ENCODE measurements around the gene AIMP1.

AIMP1 gene
- total RNA-seq: 113 to 123 (median 120) reads per million in 3 donors

DNA sequence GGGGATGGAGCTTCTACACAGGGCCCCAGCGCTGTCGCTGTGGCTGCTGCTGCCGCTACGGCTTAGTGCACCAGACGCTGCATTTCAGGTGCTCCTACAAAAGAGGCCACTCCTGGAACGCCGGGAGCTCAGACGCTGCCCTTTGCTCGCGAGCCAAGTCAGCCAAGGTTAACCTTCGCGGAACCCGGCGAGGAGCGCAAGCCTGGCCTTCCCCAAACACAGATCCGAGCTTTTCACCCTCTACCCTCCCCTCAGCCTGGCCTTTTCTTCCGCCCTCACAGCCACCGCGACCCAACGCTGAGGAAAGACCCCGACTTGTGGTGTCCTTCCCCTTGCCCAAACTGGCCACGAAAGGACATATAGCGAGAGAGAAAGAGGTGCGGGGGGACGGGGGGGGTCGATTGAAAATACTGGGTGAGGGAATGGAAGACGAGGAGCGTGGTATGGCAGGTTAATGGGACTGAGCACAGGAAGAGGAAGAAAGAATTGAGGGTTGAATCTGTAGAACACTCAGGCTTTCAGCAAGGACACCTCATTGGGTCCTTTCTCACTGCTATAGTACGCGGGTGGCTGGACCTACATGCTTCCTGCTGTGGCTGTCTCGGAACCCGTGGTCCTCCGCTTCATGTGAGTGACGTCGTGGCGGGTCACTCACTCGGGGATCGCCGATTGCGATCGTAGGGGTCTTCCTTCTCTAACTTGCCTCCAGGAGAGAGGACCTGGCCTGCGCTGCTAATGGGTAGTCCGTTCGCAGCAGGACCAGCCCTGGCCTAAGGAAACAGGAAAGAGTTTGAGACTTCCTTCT is at the start of gene AIMP1, which contains the start of gene TBCK:
Gene AIMP1 (plus strand): TSS at position 583 of the 805 bp plus-strand sequence. CDS start 8,460 bp downstream, outside the sequence.
Gene TBCK (minus strand): TSS at position 242 of the 805 bp plus-strand sequence. CDS start 7,249 bp downstream, outside the sequence.
- H3K36me3 ChIP-seq (ENCODE audit: control insufficient read depth, insufficient read depth, low read length): no peaks in the 10 kb centered on the region
- H3K4me3 ChIP-seq (ENCODE audit: insufficient read depth, low read depth, low read length, poor library complexity, severe bottlenecking): peak within 1 kb of the TSS; percentile 65
- peak; percentile 76 to 82 (median 81) for DNase-seq
- H3K9me3 ChIP-seq (ENCODE audit: control insufficient read depth, low read length): no peaks in the 10 kb centered on the region
- peaks cover 23% of the 10 kb centered on the region for H3K4me1 ChIP-seq (ENCODE audit: control insufficient read depth, insufficient read depth, low read length, poor library complexity, severe bottlenecking)
- no peaks in the 10 kb centered on the region for H3K27me3 ChIP-seq (replicated peaks; ENCODE audit: control insufficient read depth, insufficient read depth, low read length, poor library complexity, severe bottlenecking)
- H3K27ac ChIP-seq (ENCODE audit: insufficient read depth, low read length, poor library complexity, severe bottlenecking): peak within 1 kb of the TSS; percentile 96

DNA sequence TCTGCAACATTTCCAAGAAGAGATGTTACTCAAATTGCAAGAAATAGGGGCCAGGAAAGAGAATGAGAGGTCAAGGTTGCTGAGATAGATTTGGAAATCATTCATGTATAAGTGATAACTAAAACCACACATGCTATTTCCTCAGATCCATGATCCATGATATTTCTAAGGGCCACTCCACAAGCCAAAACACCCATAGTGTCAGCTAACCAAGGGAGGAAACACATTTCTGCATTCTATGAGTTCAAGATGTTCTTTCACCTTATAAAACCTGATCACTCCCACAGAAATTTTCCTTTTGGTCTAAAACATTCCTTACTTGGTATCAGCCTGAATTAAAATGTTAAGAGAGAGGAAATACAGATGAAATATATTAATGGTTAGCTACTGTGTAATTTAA is 47.6 kb upstream of the AIMP1 start:
- Histone ChIP-seq H3K4me1 (ENCODE audit: control insufficient read depth, insufficient read depth, low read length, poor library complexity, severe bottlenecking) (no peaks in the 10 kb centered on the region), H3K36me3 (ENCODE audit: control insufficient read depth, insufficient read depth, low read length) (no peaks in the 10 kb centered on the region), H3K9me3 (ENCODE audit: control insufficient read depth, low read length) (no peaks in the 10 kb centered on the region), H3K4me3 (ENCODE audit: insufficient read depth, low read depth, low read length, poor library complexity, severe bottlenecking) (no peak overlapping the region), H3K27ac (ENCODE audit: insufficient read depth, low read length, poor library complexity, severe bottlenecking) (no peak overlapping the region), H3K27me3 (replicated peaks; ENCODE audit: control insufficient read depth, insufficient read depth, low read length, poor library complexity, severe bottlenecking) (no peaks in the 10 kb centered on the region)
- no peak for DNase-seq

DNA sequence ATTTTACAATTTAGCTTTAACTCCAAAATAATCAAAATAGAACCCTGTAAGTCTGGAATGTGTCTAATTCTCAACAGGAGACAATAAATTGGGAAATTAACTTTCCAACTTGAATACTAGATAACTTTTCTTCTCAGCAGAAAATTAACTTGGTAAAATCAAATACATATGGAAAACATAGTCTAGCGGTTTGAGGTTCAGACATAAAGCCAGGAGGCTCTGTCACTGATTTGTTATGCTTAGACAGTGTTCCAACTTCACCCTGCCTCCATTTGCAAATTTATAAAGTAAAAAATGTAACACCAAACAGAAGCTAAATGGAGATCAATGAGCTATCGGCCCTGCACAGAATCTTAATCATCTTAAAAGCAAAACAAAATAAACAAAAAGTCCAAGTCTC is 46.6 kb upstream of the AIMP1 start:
- DNase-seq: no peak
- Histone ChIP-seq H3K9me3 (ENCODE audit: control insufficient read depth, low read length) (no peaks in the 10 kb centered on the region), H3K4me1 (ENCODE audit: control insufficient read depth, insufficient read depth, low read length, poor library complexity, severe bottlenecking) (no peaks in the 10 kb centered on the region), H3K4me3 (ENCODE audit: insufficient read depth, low read depth, low read length, poor library complexity, severe bottlenecking) (no peak overlapping the region), H3K27me3 (replicated peaks; ENCODE audit: control insufficient read depth, insufficient read depth, low read length, poor library complexity, severe bottlenecking) (no peaks in the 10 kb centered on the region), H3K27ac (ENCODE audit: insufficient read depth, low read length, poor library complexity, severe bottlenecking) (no peak overlapping the region), H3K36me3 (ENCODE audit: control insufficient read depth, insufficient read depth, low read length) (no peaks in the 10 kb centered on the region)

DNA sequence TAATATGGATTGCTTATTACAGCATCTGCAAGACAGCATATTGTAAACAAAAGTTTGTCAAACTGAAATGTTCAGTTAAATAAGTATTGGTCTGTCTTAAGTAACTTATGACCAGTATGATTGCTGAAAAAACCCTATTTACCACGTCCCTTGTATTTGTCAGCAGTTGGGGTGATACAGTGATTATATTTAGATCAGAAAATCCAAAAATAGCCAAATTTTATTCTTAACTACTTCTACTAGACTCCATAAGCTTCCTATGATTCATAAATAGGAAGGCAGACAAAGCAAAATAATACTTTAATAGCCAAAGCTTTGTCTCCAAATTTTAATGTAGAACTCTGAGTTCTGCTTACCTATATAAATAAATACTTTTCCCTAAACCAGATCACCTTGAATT is 45.6 kb upstream of the AIMP1 start:
- Histone ChIP-seq H3K27ac (ENCODE audit: insufficient read depth, low read length, poor library complexity, severe bottlenecking) (no peak overlapping the region), H3K36me3 (ENCODE audit: control insufficient read depth, insufficient read depth, low read length) (no peaks in the 10 kb centered on the region), H3K4me3 (ENCODE audit: insufficient read depth, low read depth, low read length, poor library complexity, severe bottlenecking) (no peak overlapping the region), H3K27me3 (replicated peaks; ENCODE audit: control insufficient read depth, insufficient read depth, low read length, poor library complexity, severe bottlenecking) (no peaks in the 10 kb centered on the region), H3K4me1 (ENCODE audit: control insufficient read depth, insufficient read depth, low read length, poor library complexity, severe bottlenecking) (no peaks in the 10 kb centered on the region), H3K9me3 (ENCODE audit: control insufficient read depth, low read length) (no peaks in the 10 kb centered on the region)
- DNase-seq: no peak

- no peak for DNase-seq
- no peak overlapping the region for H3K27ac ChIP-seq (ENCODE audit: insufficient read depth, low read length, poor library complexity, severe bottlenecking)
- H3K4me1 ChIP-seq (ENCODE audit: control insufficient read depth, insufficient read depth, low read length, poor library complexity, severe bottlenecking): no peaks in the 10 kb centered on the region
- no peaks in the 10 kb centered on the region for H3K9me3 ChIP-seq (ENCODE audit: control insufficient read depth, low read length)
- H3K4me3 ChIP-seq (ENCODE audit: insufficient read depth, low read depth, low read length, poor library complexity, severe bottlenecking): no peak overlapping the region
- H3K36me3 ChIP-seq (ENCODE audit: control insufficient read depth, insufficient read depth, low read length): no peaks in the 10 kb centered on the region
- no peaks in the 10 kb centered on the region for H3K27me3 ChIP-seq (replicated peaks; ENCODE audit: control insufficient read depth, insufficient read depth, low read length, poor library complexity, severe bottlenecking)
Measured at GRCh38 chr4:106273831-106274230, 42.5 kb upstream of the AIMP1 start.

GRCh38 chr4:106277140-106277675 is 39.1 kb upstream of the AIMP1 start:
- Histone ChIP-seq H3K4me3 (ENCODE audit: insufficient read depth, low read depth, low read length, poor library complexity, severe bottlenecking) (no peak overlapping the region), H3K36me3 (ENCODE audit: control insufficient read depth, insufficient read depth, low read length) (no peaks in the 10 kb centered on the region), H3K27me3 (replicated peaks; ENCODE audit: control insufficient read depth, insufficient read depth, low read length, poor library complexity, severe bottlenecking) (no peaks in the 10 kb centered on the region), H3K4me1 (ENCODE audit: control insufficient read depth, insufficient read depth, low read length, poor library complexity, severe bottlenecking) (no peaks in the 10 kb centered on the region), H3K27ac (ENCODE audit: insufficient read depth, low read length, poor library complexity, severe bottlenecking) (no peak overlapping the region), H3K9me3 (ENCODE audit: control insufficient read depth, low read length) (no peaks in the 10 kb centered on the region)
- DNase-seq: no peak

- Histone ChIP-seq H3K27me3 (replicated peaks; ENCODE audit: control insufficient read depth, insufficient read depth, low read length, poor library complexity, severe bottlenecking) (no peaks in the 10 kb centered on the region), H3K27ac (ENCODE audit: insufficient read depth, low read length, poor library complexity, severe bottlenecking) (no peak overlapping the region), H3K4me1 (ENCODE audit: control insufficient read depth, insufficient read depth, low read length, poor library complexity, severe bottlenecking) (no peaks in the 10 kb centered on the region), H3K4me3 (ENCODE audit: insufficient read depth, low read depth, low read length, poor library complexity, severe bottlenecking) (no peak overlapping the region), H3K36me3 (ENCODE audit: control insufficient read depth, insufficient read depth, low read length) (peaks cover 4% of the 10 kb centered on the region), H3K9me3 (ENCODE audit: control insufficient read depth, low read length) (no peaks in the 10 kb centered on the region)
- no peak for DNase-seq
Measured at GRCh38 chr4:106284227-106284626, 32.1 kb upstream of the AIMP1 start.

GRCh38 chr4:106286611-106287010 is 29.7 kb upstream of the AIMP1 start:
- H3K27ac ChIP-seq (ENCODE audit: insufficient read depth, low read length, poor library complexity, severe bottlenecking): no peak overlapping the region
- no peak overlapping the region for H3K4me3 ChIP-seq (ENCODE audit: insufficient read depth, low read depth, low read length, poor library complexity, severe bottlenecking)
- peaks cover 11% of the 10 kb centered on the region for H3K36me3 ChIP-seq (ENCODE audit: control insufficient read depth, insufficient read depth, low read length)
- no peaks in the 10 kb centered on the region for H3K9me3 ChIP-seq (ENCODE audit: control insufficient read depth, low read length)
- no peak for DNase-seq
- no peaks in the 10 kb centered on the region for H3K27me3 ChIP-seq (replicated peaks; ENCODE audit: control insufficient read depth, insufficient read depth, low read length, poor library complexity, severe bottlenecking)
- H3K4me1 ChIP-seq (ENCODE audit: control insufficient read depth, insufficient read depth, low read length, poor library complexity, severe bottlenecking): no peaks in the 10 kb centered on the region

GRCh38 chr4:106287353-106287969 is 28.9 kb upstream of the AIMP1 start:
- no peak for DNase-seq
- peaks cover 11% of the 10 kb centered on the region for H3K36me3 ChIP-seq (ENCODE audit: control insufficient read depth, insufficient read depth, low read length)
- no peak overlapping the region for H3K27ac ChIP-seq (ENCODE audit: insufficient read depth, low read length, poor library complexity, severe bottlenecking)
- no peaks in the 10 kb centered on the region for H3K27me3 ChIP-seq (replicated peaks; ENCODE audit: control insufficient read depth, insufficient read depth, low read length, poor library complexity, severe bottlenecking)
- H3K4me1 ChIP-seq (ENCODE audit: control insufficient read depth, insufficient read depth, low read length, poor library complexity, severe bottlenecking): no peaks in the 10 kb centered on the region
- H3K4me3 ChIP-seq (ENCODE audit: insufficient read depth, low read depth, low read length, poor library complexity, severe bottlenecking): no peak overlapping the region
- H3K9me3 ChIP-seq (ENCODE audit: control insufficient read depth, low read length): no peaks in the 10 kb centered on the region

DNA sequence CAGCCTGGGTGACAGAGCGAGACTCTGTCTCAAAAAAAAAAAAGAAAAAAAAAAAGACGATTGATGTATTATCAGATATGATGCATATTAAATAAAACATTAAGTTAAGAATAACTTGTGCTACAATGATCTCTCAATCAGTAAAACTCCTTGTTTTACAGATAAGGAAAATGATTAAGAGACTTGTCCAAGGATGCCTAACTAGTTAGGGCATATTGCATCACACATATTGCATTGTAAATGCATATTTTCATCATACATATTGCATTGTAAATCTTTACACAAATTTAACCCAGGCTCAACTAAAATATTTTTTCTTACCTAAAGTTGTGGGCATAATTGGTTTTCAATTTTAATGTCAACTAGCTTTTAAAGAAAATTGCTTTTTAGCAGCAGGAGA is 26.6 kb upstream of the AIMP1 start:
- Histone ChIP-seq H3K4me1 (ENCODE audit: control insufficient read depth, insufficient read depth, low read length, poor library complexity, severe bottlenecking) (no peaks in the 10 kb centered on the region), H3K27ac (ENCODE audit: insufficient read depth, low read length, poor library complexity, severe bottlenecking) (no peak overlapping the region), H3K4me3 (ENCODE audit: insufficient read depth, low read depth, low read length, poor library complexity, severe bottlenecking) (no peak overlapping the region), H3K36me3 (ENCODE audit: control insufficient read depth, insufficient read depth, low read length) (peaks cover 20% of the 10 kb centered on the region), H3K9me3 (ENCODE audit: control insufficient read depth, low read length) (no peaks in the 10 kb centered on the region), H3K27me3 (replicated peaks; ENCODE audit: control insufficient read depth, insufficient read depth, low read length, poor library complexity, severe bottlenecking) (no peaks in the 10 kb centered on the region)
- DNase-seq: no peak
